IPS-NIHi11 (cell line): Measurements from ENCODE around the gene MX1.

ENCODE experiments used
- DNase-seq: peaks from one replicate; pipeline ENCODE4 v3.0.0; 2012; ENCODE audit warnings: mixed read lengths, low spot score

The MX1 gene

GRCh38 chr21:41460578-41461527 lies 34.8 kb downstream of the MX1 start:
- peak; percentile 81 for DNase-seq

- no peak for DNase-seq
Observed at GRCh38 chr21:41465176-41465781, 39.2 kb downstream of the MX1 start.

- DNase-seq: no peak
Observed at GRCh38 chr21:41466024-41466820, 40.2 kb downstream of the MX1 start.

GRCh38 chr21:41470054-41470453 lies 44.0 kb downstream of the MX1 start:
- no peak for DNase-seq

DNA sequence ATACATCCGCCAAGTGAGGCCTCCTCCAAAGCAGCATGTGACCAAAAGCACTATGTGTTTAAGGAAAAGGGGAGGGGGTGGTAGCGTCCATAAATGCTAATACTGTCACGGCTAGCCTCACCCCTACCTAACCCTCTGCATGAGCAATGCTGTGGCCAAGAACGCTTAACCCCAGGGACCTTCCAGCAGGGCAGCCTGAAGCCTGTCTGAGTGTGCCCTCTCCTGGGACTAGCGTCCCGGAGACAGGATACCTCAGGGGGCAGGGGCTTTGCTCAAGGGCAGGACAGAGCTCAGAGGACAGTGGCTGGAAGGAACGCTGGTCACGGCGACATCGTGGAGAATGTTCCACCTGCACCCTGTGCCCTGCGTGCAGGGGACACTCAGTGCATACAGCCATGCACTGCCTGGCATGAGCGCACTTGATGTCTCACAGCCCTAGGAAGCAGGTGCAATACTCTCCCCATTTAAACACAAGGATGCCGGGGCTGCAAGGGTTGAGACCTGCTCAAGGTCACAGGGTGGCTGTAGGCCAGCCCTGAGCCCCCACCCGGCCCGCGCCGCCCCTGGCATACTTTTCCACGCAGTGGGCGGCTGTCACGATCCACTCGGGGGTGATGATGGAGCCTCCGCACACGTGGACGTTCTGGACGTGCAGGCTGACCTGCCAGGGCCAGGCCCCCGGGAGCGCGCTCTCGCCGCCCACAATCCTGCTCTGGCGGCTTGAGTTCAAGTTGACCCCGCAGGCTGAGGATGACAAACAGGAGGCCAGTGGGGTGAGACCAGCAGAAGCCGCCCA lies 46.9 kb downstream of the MX1 start:
- DNase-seq: no peak

GRCh38 chr21:41475714-41476420 lies 49.8 kb downstream of the MX1 start:
- DNase-seq: no peak

DNA sequence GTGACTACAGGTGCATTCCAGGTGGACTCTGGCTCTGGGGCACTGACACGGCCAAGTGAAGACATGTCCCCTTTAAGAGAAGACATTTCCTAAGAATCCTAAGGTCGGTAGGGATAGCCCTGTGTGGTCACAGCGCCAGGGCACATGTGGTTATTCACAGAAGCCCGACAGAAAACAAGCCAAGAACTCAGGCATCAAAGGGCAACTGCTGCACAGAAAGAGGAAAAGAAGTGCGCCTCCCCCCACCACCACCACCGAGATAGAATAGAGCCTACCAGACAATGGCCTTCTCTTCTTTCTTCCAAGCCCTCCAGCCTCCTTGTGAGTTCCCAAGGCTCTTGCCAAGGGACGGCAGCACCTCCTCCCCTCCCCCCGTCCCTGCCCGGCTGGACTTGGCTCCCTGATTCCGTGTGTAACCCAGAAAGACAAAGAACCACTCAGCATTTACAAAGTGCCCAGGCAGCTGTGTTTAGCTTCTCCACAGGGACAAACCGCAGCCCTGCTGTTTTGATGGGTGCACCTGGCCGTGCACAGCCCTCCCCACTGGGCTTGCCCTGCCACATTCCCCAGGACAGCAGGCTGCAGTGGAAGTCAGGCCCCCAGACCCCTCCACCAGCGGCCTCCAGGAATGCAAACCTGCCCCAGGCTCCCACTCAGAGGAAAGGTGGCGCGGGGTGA lies 51.7 kb downstream of the MX1 start:
- peak; percentile 78 for DNase-seq

- DNase-seq: no peak
Observed at GRCh38 chr21:41478319-41479177, 52.5 kb downstream of the MX1 start.

DNA sequence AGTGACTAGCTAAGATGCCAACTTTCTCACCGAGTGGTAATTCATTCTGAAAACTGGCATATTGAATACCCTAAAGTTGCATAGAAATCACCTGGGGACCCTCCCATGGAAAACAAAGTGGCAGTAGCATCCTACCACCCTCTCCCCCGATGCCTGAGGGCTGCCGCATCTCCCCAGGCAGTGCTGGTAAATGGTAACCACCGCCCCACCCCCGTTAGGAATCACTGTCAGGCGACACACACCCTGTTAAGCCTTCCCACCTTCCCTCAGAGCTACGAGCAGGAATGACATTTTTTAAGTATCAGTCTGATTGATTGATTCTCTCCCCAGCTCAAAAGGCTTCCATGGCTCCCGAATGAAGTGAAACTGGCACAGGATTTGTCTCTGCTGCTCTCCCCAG lies 53.6 kb downstream of the MX1 start:
- no peak for DNase-seq

DNA sequence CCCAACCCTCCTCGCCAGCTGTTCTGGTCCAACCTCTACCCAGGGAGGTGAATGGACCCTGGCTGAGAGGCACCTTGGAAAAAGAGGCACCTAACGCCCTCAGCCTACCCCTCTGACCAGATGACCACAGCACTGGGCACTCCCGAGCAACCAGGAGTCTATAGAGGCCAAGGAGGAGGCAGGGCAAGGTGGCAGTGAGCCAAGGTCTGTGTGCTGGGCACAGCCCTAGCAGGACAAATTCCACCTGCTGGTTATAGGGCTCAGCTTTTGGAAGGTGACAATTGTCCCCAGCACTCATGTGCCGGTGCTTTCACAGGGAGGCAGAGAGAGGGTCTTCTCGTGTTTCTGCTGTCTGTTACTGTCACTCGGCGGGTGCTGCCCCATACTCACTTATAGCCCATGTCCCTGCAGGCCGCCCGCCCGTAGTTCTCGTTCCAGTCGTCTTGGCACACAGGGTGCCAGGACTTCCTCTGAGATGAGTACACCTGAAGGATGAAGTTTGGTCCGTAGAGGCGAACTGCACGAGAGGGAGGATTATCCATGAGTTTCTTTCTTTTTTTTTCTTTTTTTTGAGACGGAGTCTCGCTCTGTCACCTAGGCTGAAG lies 54.1 kb downstream of the MX1 start:
- no peak for DNase-seq

GRCh38 chr21:41481191-41481590 lies 55.2 kb downstream of the MX1 start:
- no peak for DNase-seq

GRCh38 chr21:41482301-41482700 lies 56.3 kb downstream of the MX1 start:
- no peak for DNase-seq

DNA sequence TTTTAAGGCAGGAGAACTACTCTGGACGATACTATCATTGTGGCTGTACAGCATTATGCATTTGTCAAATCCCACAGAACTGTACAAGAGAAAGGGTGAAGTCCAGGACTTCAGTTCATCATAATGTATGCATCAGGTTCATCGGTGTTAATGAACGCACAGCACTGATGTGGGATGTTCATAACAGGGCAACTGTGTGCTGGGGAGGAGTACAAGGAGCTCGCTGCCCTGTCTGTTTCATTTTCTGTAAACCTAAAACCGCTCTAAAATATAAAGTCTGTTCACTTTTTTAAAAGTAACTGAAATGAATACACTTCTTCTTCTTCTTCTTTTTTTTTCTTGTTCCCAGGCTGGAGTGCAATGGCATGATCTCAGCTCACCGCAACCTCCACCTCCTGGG lies 56.9 kb downstream of the MX1 start:
- no peak for DNase-seq

DNA sequence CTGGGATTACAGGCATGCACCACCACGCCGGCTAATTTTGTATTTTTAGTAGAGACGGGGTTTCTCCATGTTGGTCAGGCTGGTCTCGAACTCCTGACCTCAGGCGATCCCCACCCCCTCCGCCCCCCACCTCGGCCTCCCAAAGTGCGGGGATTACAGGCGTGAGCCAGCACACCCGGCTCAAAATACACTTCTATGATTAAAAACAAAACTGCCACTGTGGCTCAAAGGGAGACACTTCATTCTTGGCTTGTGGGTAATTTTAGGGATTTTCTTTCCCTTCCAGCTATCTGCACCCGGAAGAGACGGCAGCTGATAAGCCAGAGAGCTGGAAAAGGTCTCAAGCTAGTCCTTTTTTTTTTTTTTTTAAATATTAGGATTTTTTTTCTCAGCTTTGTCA lies 57.4 kb downstream of the MX1 start:
- DNase-seq: no peak

- DNase-seq: no peak
Observed at GRCh38 chr21:41483973-41484372, 57.9 kb downstream of the MX1 start.

GRCh38 chr21:41487082-41487481 lies 61.0 kb downstream of the MX1 start:
- DNase-seq: no peak

DNA sequence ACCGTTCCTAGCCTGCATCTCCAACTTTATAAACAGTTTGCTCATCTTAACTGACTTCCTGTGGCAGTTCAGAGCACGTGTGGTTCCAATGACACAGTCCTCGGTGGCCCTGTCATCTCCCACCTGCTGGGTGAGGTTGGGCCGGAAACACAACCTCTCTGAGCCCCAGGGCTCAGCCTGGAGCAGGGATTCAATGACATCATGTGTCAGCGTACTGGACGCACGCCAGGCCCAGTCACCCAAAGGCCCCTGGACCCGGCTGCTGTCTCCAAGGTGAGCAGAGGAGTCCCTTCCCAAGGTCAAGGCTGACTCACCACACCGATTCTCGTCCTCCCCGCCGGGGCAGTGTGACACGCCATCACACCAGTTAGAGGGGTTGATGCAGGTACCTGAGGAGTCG lies 62.0 kb downstream of the MX1 start:
- DNase-seq: no peak

DNA sequence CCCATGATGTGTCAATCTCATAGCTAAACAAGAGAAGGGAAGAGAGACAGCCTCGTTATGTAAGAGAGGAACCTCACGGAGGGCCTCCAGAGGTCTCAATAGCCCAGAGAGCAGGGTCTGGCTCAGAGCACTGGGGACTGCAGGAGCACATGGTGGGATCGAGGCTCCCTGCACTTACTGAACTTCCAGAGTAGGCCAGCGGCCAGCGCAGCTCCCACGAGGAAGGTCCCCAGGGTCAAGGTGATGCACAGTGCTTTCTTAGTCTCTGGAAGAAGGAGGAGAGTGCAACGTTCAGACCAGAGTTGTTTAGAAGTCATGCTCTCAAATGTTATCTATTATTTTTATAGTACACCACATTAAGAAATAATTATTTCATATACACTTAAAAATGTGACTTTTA lies 63.3 kb downstream of the MX1 start:
- no peak for DNase-seq

- DNase-seq: no peak
Observed at GRCh38 chr21:41490330-41490729, 64.3 kb downstream of the MX1 start.
